ENCODE data around the gene MAGEB17.
"Not testable (repeated sequence)": the region's sequence is repeated elsewhere in the genome, so short reads cannot be mapped to it uniquely, and the experiment has no call there.

Gene MAGEB17

GRCh38 chrX:16144420-16144819 lies 22.9 kb upstream of the MAGEB17 start:
- Histone ChIP-seq H4K8ac (ENCODE audit: low read depth, low read length) (no peak overlapping the region), H3K4ac (ENCODE audit: low read depth, low read length) (no peak overlapping the region), H3K4me3 (ENCODE audit: low read depth, low read length) (no peak overlapping the region), H3K4me2 (ENCODE audit: low read length) (no peak overlapping the region), H3K4me1 (ENCODE audit: control insufficient read depth in 1 of 2, insufficient read depth in 2 of 2, low read length in 2 of 2) (no peaks in the 10 kb centered on the region), H3K27me3 (ENCODE audit: insufficient read depth, low read length) (no peaks in the 10 kb centered on the region), H3K14ac (ENCODE audit: low read length) (no peak overlapping the region), H3K79me1 (ENCODE audit: low read length) (no peaks in the 10 kb centered on the region), H4K12ac (ENCODE audit: low read depth, low read length) (no peak overlapping the region), H2BK5ac (ENCODE audit: low read depth, low read length, poor library complexity) (no peak overlapping the region), H4K91ac (ENCODE audit: low read depth, low read length) (no peak overlapping the region), H3K23ac (ENCODE audit: low read length) (no peak overlapping the region), H3K9ac (ENCODE audit: low read length) (no peak overlapping the region), H2AFZ (ENCODE audit: insufficient read depth, low read length, poor library complexity) (no peak overlapping the region), H3K18ac (ENCODE audit: low read length) (no peak overlapping the region), H2AK5ac (ENCODE audit: low read length) (no peak overlapping the region), H2BK120ac (ENCODE audit: insufficient read depth, low read length, poor library complexity) (no peak overlapping the region), H3K27ac (ENCODE audit: low read depth, low read length) (no peak overlapping the region), H3K79me2 (ENCODE audit: control insufficient read depth, insufficient read depth, low read length, poor library complexity) (no peaks in the 10 kb centered on the region), H3K36me3 (ENCODE audit: control insufficient read depth in 1 of 2, insufficient read depth in 2 of 2, low read length in 2 of 2) (no peaks in the 10 kb centered on the region), H2BK12ac (ENCODE audit: low read length) (no peak overlapping the region), H3K9me3 (ENCODE audit: insufficient read depth, low read depth, low read length) (no peaks in the 10 kb centered on the region)
- no CpG with 5 or more reads among the region's 2 CpGs for WGBS (ENCODE audit: extremely low coverage, insufficient coverage, insufficient read length)
- no peak for DNase-seq

GRCh38 chrX:16145093-16145492 lies 22.2 kb upstream of the MAGEB17 start:
- WGBS (ENCODE audit: extremely low coverage, insufficient coverage, insufficient read length), result no CpG with 5 or more reads among the region's 1 CpG
- not testable (repeated sequence) for H3K79me2 ChIP-seq (ENCODE audit: control insufficient read depth, insufficient read depth, low read length, poor library complexity); H3K9ac ChIP-seq (ENCODE audit: low read length)

DNA sequence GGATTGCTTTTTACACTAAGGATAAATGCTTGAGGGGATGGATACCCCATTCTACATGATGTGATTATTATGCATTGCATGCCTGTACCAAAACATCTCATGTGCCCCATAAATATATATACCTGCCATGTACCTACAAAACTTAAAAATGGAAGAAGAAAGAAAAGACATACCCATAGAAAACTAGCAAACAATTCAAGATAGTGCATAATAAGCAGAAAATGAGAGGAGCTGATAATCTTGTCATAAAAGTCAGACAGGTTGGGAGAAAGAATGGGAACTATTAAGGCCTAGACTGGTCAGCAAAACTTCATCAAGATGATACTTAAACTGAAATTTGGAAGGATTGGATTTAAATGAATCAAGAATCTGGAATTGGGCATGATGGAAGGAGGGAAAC lies 21.6 kb upstream of the MAGEB17 start:
- H2BK12ac ChIP-seq (ENCODE audit: low read length), result no peak overlapping the region
- H3K23ac ChIP-seq (ENCODE audit: low read length), result no peak overlapping the region
- no peak overlapping the region for H3K9ac ChIP-seq (ENCODE audit: low read length)
- no peak overlapping the region for H3K4me3 ChIP-seq (ENCODE audit: low read depth, low read length)
- H4K91ac ChIP-seq (ENCODE audit: low read depth, low read length), result no peak overlapping the region
- no peak overlapping the region for H3K18ac ChIP-seq (ENCODE audit: low read length)
- H2AK5ac ChIP-seq (ENCODE audit: low read length), result no peak overlapping the region
- H3K79me2 ChIP-seq (ENCODE audit: control insufficient read depth, insufficient read depth, low read length, poor library complexity), result no peaks in the 10 kb centered on the region
- no peak overlapping the region for H4K12ac ChIP-seq (ENCODE audit: low read depth, low read length)
- no peaks in the 10 kb centered on the region for H3K36me3 ChIP-seq (ENCODE audit: control insufficient read depth in 1 of 2, insufficient read depth in 2 of 2, low read length in 2 of 2)
- H2BK120ac ChIP-seq (ENCODE audit: insufficient read depth, low read length, poor library complexity), result no peak overlapping the region
- no peak overlapping the region for H2AFZ ChIP-seq (ENCODE audit: insufficient read depth, low read length, poor library complexity)
- H3K27me3 ChIP-seq (ENCODE audit: insufficient read depth, low read length), result no peaks in the 10 kb centered on the region
- no peaks in the 10 kb centered on the region for H3K9me3 ChIP-seq (ENCODE audit: insufficient read depth, low read depth, low read length)
- H2BK5ac ChIP-seq (ENCODE audit: low read depth, low read length, poor library complexity), result no peak overlapping the region
- H3K4ac ChIP-seq (ENCODE audit: low read depth, low read length), result no peak overlapping the region
- H3K4me2 ChIP-seq (ENCODE audit: low read length), result no peak overlapping the region
- no peak overlapping the region for H3K27ac ChIP-seq (ENCODE audit: low read depth, low read length)
- no peak overlapping the region for H3K14ac ChIP-seq (ENCODE audit: low read length)
- no peak for DNase-seq
- no peaks in the 10 kb centered on the region for H3K79me1 ChIP-seq (ENCODE audit: low read length)
- no peak overlapping the region for H4K8ac ChIP-seq (ENCODE audit: low read depth, low read length)
- no peaks in the 10 kb centered on the region for H3K4me1 ChIP-seq (ENCODE audit: control insufficient read depth in 1 of 2, insufficient read depth in 2 of 2, low read length in 2 of 2)

More at GRCh38 chrX:16145093-16145492, 22.2 kb upstream of the MAGEB17 start:
- not testable (repeated sequence) for H3K14ac ChIP-seq (ENCODE audit: low read length); H3K79me1 ChIP-seq (ENCODE audit: low read length); H4K12ac ChIP-seq (ENCODE audit: low read depth, low read length); H4K8ac ChIP-seq (ENCODE audit: low read depth, low read length); H3K4me3 ChIP-seq (ENCODE audit: low read depth, low read length); H3K9me3 ChIP-seq (ENCODE audit: insufficient read depth, low read depth, low read length); H2BK12ac ChIP-seq (ENCODE audit: low read length); H2BK120ac ChIP-seq (ENCODE audit: insufficient read depth, low read length, poor library complexity); H3K23ac ChIP-seq (ENCODE audit: low read length); H3K18ac ChIP-seq (ENCODE audit: low read length); H3K4me2 ChIP-seq (ENCODE audit: low read length); H3K4ac ChIP-seq (ENCODE audit: low read depth, low read length); H3K36me3 ChIP-seq (ENCODE audit: control insufficient read depth in 1 of 2, insufficient read depth in 2 of 2, low read length in 2 of 2); H2BK5ac ChIP-seq (ENCODE audit: low read depth, low read length, poor library complexity); H3K27me3 ChIP-seq (ENCODE audit: insufficient read depth, low read length); H2AK5ac ChIP-seq (ENCODE audit: low read length); DNase-seq; H3K4me1 ChIP-seq (ENCODE audit: control insufficient read depth in 1 of 2, insufficient read depth in 2 of 2, low read length in 2 of 2); H4K91ac ChIP-seq (ENCODE audit: low read depth, low read length); H2AFZ ChIP-seq (ENCODE audit: insufficient read depth, low read length, poor library complexity); H3K27ac ChIP-seq (ENCODE audit: low read depth, low read length)

DNA sequence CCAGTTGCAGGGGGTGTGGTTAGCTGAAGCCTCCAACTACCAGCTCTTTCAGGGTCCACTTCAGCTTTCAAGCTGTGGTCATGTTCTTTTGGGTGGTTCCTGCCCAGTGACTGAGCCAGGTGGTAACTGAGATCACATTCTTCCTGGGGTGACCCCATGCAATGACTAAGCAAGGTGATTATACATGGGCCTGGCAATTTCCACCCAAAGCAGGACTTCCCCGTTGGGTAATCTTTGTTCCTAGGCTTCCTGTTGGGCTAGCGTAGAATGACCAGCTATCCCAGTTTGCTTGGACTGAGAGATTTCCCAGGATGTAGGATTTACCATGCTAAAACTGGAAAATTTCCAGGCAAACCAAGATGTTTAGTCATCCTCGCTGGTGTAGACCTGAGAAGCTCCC lies 18.4 kb upstream of the MAGEB17 start:
- no peak overlapping the region for H3K23ac ChIP-seq (ENCODE audit: low read length)
- H2AK5ac ChIP-seq (ENCODE audit: low read length), result no peak overlapping the region
- no peak overlapping the region for H3K4ac ChIP-seq (ENCODE audit: low read depth, low read length)
- no peaks in the 10 kb centered on the region for H3K27me3 ChIP-seq (ENCODE audit: insufficient read depth, low read length)
- no peak for DNase-seq
- no peaks in the 10 kb centered on the region for H3K79me1 ChIP-seq (ENCODE audit: low read length)
- no peak overlapping the region for H2BK120ac ChIP-seq (ENCODE audit: insufficient read depth, low read length, poor library complexity)
- H3K18ac ChIP-seq (ENCODE audit: low read length), result no peak overlapping the region
- no peak overlapping the region for H3K4me3 ChIP-seq (ENCODE audit: low read depth, low read length)
- H3K4me2 ChIP-seq (ENCODE audit: low read length), result no peak overlapping the region
- H3K79me2 ChIP-seq (ENCODE audit: control insufficient read depth, insufficient read depth, low read length, poor library complexity), result no peaks in the 10 kb centered on the region
- WGBS (ENCODE audit: extremely low coverage, insufficient coverage, insufficient read length), result no CpG with 5 or more reads among the region's 3 CpGs
- H3K27ac ChIP-seq (ENCODE audit: low read depth, low read length), result no peak overlapping the region
- H3K9ac ChIP-seq (ENCODE audit: low read length), result no peak overlapping the region
- H2BK12ac ChIP-seq (ENCODE audit: low read length), result no peak overlapping the region
- no peak overlapping the region for H2BK5ac ChIP-seq (ENCODE audit: low read depth, low read length, poor library complexity)
- H3K14ac ChIP-seq (ENCODE audit: low read length), result no peak overlapping the region
- no peak overlapping the region for H4K8ac ChIP-seq (ENCODE audit: low read depth, low read length)
- H3K9me3 ChIP-seq (ENCODE audit: insufficient read depth, low read depth, low read length), result no peaks in the 10 kb centered on the region
- H3K36me3 ChIP-seq (ENCODE audit: control insufficient read depth in 1 of 2, insufficient read depth in 2 of 2, low read length in 2 of 2), result no peaks in the 10 kb centered on the region
- no peak overlapping the region for H4K91ac ChIP-seq (ENCODE audit: low read depth, low read length)
- no peaks in the 10 kb centered on the region for H3K4me1 ChIP-seq (ENCODE audit: control insufficient read depth in 1 of 2, insufficient read depth in 2 of 2, low read length in 2 of 2)
- H4K12ac ChIP-seq (ENCODE audit: low read depth, low read length), result no peak overlapping the region
- H2AFZ ChIP-seq (ENCODE audit: insufficient read depth, low read length, poor library complexity), result no peak overlapping the region
